SH-SY5Y (cell line): ENCODE data around the gene ZNF236.

Experiments
- GATA2 ChIP-seq: IDR thresholded peaks from 2 replicates; pipeline ENCODE4 v1.6.1; 2011; ENCODE audit warnings: mild to moderate bottlenecking, low read depth, low read length
- GATA3 ChIP-seq: IDR thresholded peaks from 2 replicates; pipeline ENCODE4 v1.6.1; 2011; ENCODE audit warnings: low read depth, mild to moderate bottlenecking, low read length, moderate library complexity

Gene ZNF236

GRCh38 chr18:76985156-76985950, 163.0 kb downstream of the ZNF236 start:
- TF ChIP-seq GATA3 (no peak), GATA2 (no peak)

- TF ChIP-seq GATA3 (no peak), GATA2 (no peak)
Measured at GRCh38 chr18:76985951-76986236, 163.5 kb downstream of the ZNF236 start.

GRCh38 chr18:76986406-76986805, 164.0 kb downstream of the ZNF236 start:
- TF ChIP-seq GATA3 (no peak), GATA2 (no peak)

GRCh38 chr18:76988031-76988826, 165.9 kb downstream of the ZNF236 start:
- TF ChIP-seq GATA3 (no peak), GATA2 (no peak)

GRCh38 chr18:76988827-76989646, 166.7 kb downstream of the ZNF236 start:
- TF ChIP-seq GATA3 = no peak

GRCh38 chr18:76989647-76990190, 167.4 kb downstream of the ZNF236 start:
- TF ChIP-seq GATA3 (no peak), GATA2 (no peak)

- TF ChIP-seq GATA3 (no peak), GATA2 (peak; percentile 93)
Measured at GRCh38 chr18:76991021-76991688, 168.8 kb downstream of the ZNF236 start.

- TF ChIP-seq GATA3 (no peak), GATA2 (no peak)
Measured at GRCh38 chr18:76992226-76993084, 170.1 kb downstream of the ZNF236 start.

- no peak for TF ChIP-seq GATA3
- TF ChIP-seq GATA2 = no peak
Measured at GRCh38 chr18:76993085-76993382, 170.7 kb downstream of the ZNF236 start.

GRCh38 chr18:76993573-76993972, 171.2 kb downstream of the ZNF236 start:
- TF ChIP-seq GATA3 (no peak), GATA2 (no peak)

- no peak for TF ChIP-seq GATA3
- no peak for TF ChIP-seq GATA2
Measured at GRCh38 chr18:76994086-76994654, 171.8 kb downstream of the ZNF236 start.

- TF ChIP-seq GATA3 (no peak), GATA2 (no peak)
Measured at GRCh38 chr18:76995896-76996295, 173.5 kb downstream of the ZNF236 start.

GRCh38 chr18:76996429-76996828, 174.1 kb downstream of the ZNF236 start:
- TF ChIP-seq GATA3 (no peak), GATA2 (no peak)
